ENCODE measurements around the gene VPS8. TPM values are rescaled to one million over a fixed set of nuclear protein-coding genes. Genes with fewer than 3 reads are reported as not detected.

The VPS8 gene
- total RNA-seq, result 78.6 and 99.4 TPM in 2 replicates
- 21.4 and 24.9 TPM in 2 replicates for polyA plus RNA-seq
- polyA plus RNA-seq (2012), result 14.7 and 15.6 TPM in 2 replicates
- polyA minus RNA-seq (ENCODE audit: low replicate concordance), result 11.5 and 31.2 TPM in 2 replicates

- Histone ChIP-seq H3K27ac (ENCODE audit: insufficient read depth, low read length) (peak within 1 kb of the TSS; percentile 72), H4K20me1 (ENCODE audit: control insufficient read depth, extremely low read depth, insufficient read depth, low read length) (no peaks in the 10 kb centered on the region), H3K36me3 (ENCODE audit: control insufficient read depth, insufficient read depth, low read length) (peaks cover 2% of the 10 kb centered on the region), H3K27me3 (ENCODE audit: control insufficient read depth, insufficient read depth, low read length) (no peaks in the 10 kb centered on the region), H3K4me2 (ENCODE audit: extremely low read depth, insufficient read depth, low read length) (peak within 1 kb of the TSS; percentile 98), H3K4me1 (ENCODE audit: control insufficient read depth, extremely low read depth, insufficient read depth, low read length) (peaks cover 7% of the 10 kb centered on the region), H3K9me3 (ENCODE audit: control insufficient read depth, insufficient read depth, low read depth, low read length) (no peaks in the 10 kb centered on the region), H3K4me3 (replicated peaks in 1 of 4; ENCODE audit: control extremely low read depth in 1 of 4, insufficient read depth in 1 of 4, low read depth in 3 of 4, low read length in 4 of 4) (peak within 1 kb of the TSS; percentile 88 to 95 (median 92)), H2AFZ (ENCODE audit: low read length) (peak within 1 kb of the TSS; percentile 93), H3K9ac (ENCODE audit: insufficient read depth, low read length) (peak within 1 kb of the TSS; percentile 76), H3K79me2 (ENCODE audit: control insufficient read depth, insufficient read depth, low read length) (peaks cover 13% of the 10 kb centered on the region)
- DNase-seq (ENCODE audit: low read depth in 2 of 2), result peak; percentile 91 to 95
- TF ChIP-seq EZH2 (IDR thresholded peaks at IDR 0.05; ENCODE audit: low read length, missing control alignments) (no peak), CTCF (conservative IDR thresholded peaks at IDR 0.05 in 1 of 2, IDR thresholded peaks at IDR 0.05 in 1 of 2; ENCODE audit: low read depth in 1 of 2, low read length in 2 of 2) (peak; percentile 42 to 55)
Observed at GRCh38 chr3:184811999-184812661, at the start of gene VPS8. Gene VPS8, plus strand, starts transcription at chr3:184812166. Its CDS starts 12,467 bp downstream, at chr3:184824633.

- Histone ChIP-seq H4K20me1 (ENCODE audit: control insufficient read depth, extremely low read depth, insufficient read depth, low read length) (no peaks in the 10 kb centered on the region), H3K79me2 (ENCODE audit: control insufficient read depth, insufficient read depth, low read length) (no peaks in the 10 kb centered on the region), H3K4me3 (replicated peaks in 1 of 4; ENCODE audit: control extremely low read depth in 1 of 4, insufficient read depth in 1 of 4, low read depth in 3 of 4, low read length in 4 of 4) (no peak overlapping the region), H3K27ac (ENCODE audit: insufficient read depth, low read length) (no peak overlapping the region), H3K9ac (ENCODE audit: insufficient read depth, low read length) (no peak overlapping the region), H3K4me2 (ENCODE audit: extremely low read depth, insufficient read depth, low read length) (no peak overlapping the region), H2AFZ (ENCODE audit: low read length) (no peak overlapping the region), H3K36me3 (ENCODE audit: control insufficient read depth, insufficient read depth, low read length) (no peaks in the 10 kb centered on the region), H3K27me3 (ENCODE audit: control insufficient read depth, insufficient read depth, low read length) (no peaks in the 10 kb centered on the region), H3K4me1 (ENCODE audit: control insufficient read depth, extremely low read depth, insufficient read depth, low read length) (peaks cover 3% of the 10 kb centered on the region), H3K9me3 (ENCODE audit: control insufficient read depth, insufficient read depth, low read depth, low read length) (no peaks in the 10 kb centered on the region)
- TF ChIP-seq CTCF (conservative IDR thresholded peaks at IDR 0.05 in 1 of 2, IDR thresholded peaks at IDR 0.05 in 1 of 2; ENCODE audit: low read depth in 1 of 2, low read length in 2 of 2) (no peak), EZH2 (IDR thresholded peaks at IDR 0.05; ENCODE audit: low read length, missing control alignments) (no peak)
- no peak for DNase-seq (ENCODE audit: low read depth in 2 of 2)
Observed at GRCh38 chr3:184764191-184764590, 47.8 kb upstream of the VPS8 start.

GRCh38 chr3:184765047-184765729 lies 46.8 kb upstream of the VPS8 start:
- no peak for DNase-seq (ENCODE audit: low read depth in 2 of 2)
- Histone ChIP-seq H3K27ac (ENCODE audit: insufficient read depth, low read length) (no peak overlapping the region), H3K4me3 (replicated peaks in 1 of 4; ENCODE audit: control extremely low read depth in 1 of 4, insufficient read depth in 1 of 4, low read depth in 3 of 4, low read length in 4 of 4) (no peak overlapping the region), H3K9ac (ENCODE audit: insufficient read depth, low read length) (no peak overlapping the region), H4K20me1 (ENCODE audit: control insufficient read depth, extremely low read depth, insufficient read depth, low read length) (no peaks in the 10 kb centered on the region), H3K4me1 (ENCODE audit: control insufficient read depth, extremely low read depth, insufficient read depth, low read length) (peaks cover 3% of the 10 kb centered on the region), H3K9me3 (ENCODE audit: control insufficient read depth, insufficient read depth, low read depth, low read length) (no peaks in the 10 kb centered on the region), H3K4me2 (ENCODE audit: extremely low read depth, insufficient read depth, low read length) (no peak overlapping the region), H3K79me2 (ENCODE audit: control insufficient read depth, insufficient read depth, low read length) (no peaks in the 10 kb centered on the region), H2AFZ (ENCODE audit: low read length) (no peak overlapping the region), H3K27me3 (ENCODE audit: control insufficient read depth, insufficient read depth, low read length) (no peaks in the 10 kb centered on the region), H3K36me3 (ENCODE audit: control insufficient read depth, insufficient read depth, low read length) (no peaks in the 10 kb centered on the region)
- TF ChIP-seq EZH2 (IDR thresholded peaks at IDR 0.05; ENCODE audit: low read length, missing control alignments) (no peak), CTCF (conservative IDR thresholded peaks at IDR 0.05 in 1 of 2, IDR thresholded peaks at IDR 0.05 in 1 of 2; ENCODE audit: low read depth in 1 of 2, low read length in 2 of 2) (no peak)
